Measurements from ENCODE around the gene MOBP. TPM values are rescaled to one million over a fixed set of nuclear protein-coding genes. Genes with fewer than 3 reads are reported as not detected.
"Not testable (repeated sequence)": the region's sequence is repeated elsewhere in the genome, so short reads cannot be mapped to it uniquely, and the experiment has no call there.

The MOBP gene
- 0.15 TPM for polyA plus RNA-seq (2013, experiment 1 of 2)
- 0.22 TPM for polyA plus RNA-seq (2013, experiment 2 of 2)

DNA sequence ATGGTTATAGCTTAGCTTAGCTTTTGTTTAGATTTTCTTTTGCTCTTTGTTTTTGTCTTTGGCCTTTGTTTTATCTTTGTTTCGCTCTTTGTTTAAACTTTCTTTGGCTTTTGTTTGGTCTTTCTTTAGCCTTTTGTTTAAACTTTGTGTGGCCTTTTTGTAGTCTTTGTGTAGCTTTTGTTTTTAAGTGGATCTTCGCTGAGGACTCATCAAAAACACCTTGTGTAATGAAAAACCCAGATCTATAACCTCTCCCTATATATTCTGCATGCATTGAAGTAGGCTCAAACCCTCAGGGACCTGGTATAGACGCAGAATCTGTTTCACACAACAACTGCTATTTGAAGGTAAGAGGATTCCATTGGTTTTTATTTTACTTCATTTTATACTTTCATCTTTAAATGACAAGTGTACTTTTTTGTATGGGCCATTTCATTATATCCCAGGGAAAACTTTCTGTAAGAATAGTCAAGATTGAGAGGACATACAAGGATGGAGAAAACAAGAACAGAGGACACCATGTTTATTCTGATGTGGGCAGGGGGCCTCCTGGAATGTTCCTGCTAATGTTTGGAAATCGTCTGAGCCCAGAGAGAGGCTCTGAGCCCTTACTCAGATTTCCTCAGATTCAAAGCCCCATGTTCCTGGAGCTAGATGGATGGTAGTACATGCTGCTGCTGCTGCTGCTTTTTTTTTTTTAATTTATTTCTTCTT is at the start of gene MOBP:
TSS of gene MOBP (plus strand) at position 287 of the 714 bp plus-strand sequence. CDS start 34,390 bp downstream, outside the sequence.
- H3K4ac ChIP-seq (ENCODE audit: low read depth, low read length): no peak within 1 kb of the TSS
- H3K27me3 ChIP-seq (ENCODE audit: insufficient read depth, low read length, poor library complexity): no peaks in the 10 kb centered on the region
- H3K23ac ChIP-seq (ENCODE audit: low read length): no peak within 1 kb of the TSS
- no peak within 1 kb of the TSS for H2BK5ac ChIP-seq (ENCODE audit: low read length)
- no peak within 1 kb of the TSS for H2AK5ac ChIP-seq (ENCODE audit: low read length)
- H3K4me2 ChIP-seq (ENCODE audit: low read length): no peak within 1 kb of the TSS
- no CpG with 5 or more reads among the region's 4 CpGs for WGBS (ENCODE audit: extremely low coverage, insufficient coverage, low lambda C conversion rate)
- H2BK120ac ChIP-seq (ENCODE audit: low read depth, low read length): no peak within 1 kb of the TSS
- no peak within 1 kb of the TSS for H4K8ac ChIP-seq (ENCODE audit: low read depth, low read length)
- no peak for DNase-seq
- H3K36me3 ChIP-seq (ENCODE audit: control insufficient read depth, insufficient read depth, low read length): no peaks in the 10 kb centered on the region
- no peak within 1 kb of the TSS for H4K5ac ChIP-seq (ENCODE audit: low read length)
- no peak within 1 kb of the TSS for H3K18ac ChIP-seq (ENCODE audit: low read length)
- H3K56ac ChIP-seq (ENCODE audit: low read length): no peak within 1 kb of the TSS
- no peak within 1 kb of the TSS for H3K4me3 ChIP-seq (ENCODE audit: low read length)
- no peak within 1 kb of the TSS for H3K27ac ChIP-seq (ENCODE audit: low read depth, low read length)
- H3K79me2 ChIP-seq (ENCODE audit: control insufficient read depth, insufficient read depth, low read length): no peaks in the 10 kb centered on the region
- no peak within 1 kb of the TSS for H2BK15ac ChIP-seq (replicated peaks; ENCODE audit: low read depth)
- H3K79me1 ChIP-seq (ENCODE audit: low read length): no peaks in the 10 kb centered on the region
- no peaks in the 10 kb centered on the region for H3K4me1 ChIP-seq (ENCODE audit: control insufficient read depth, low read depth, low read length)
- no peak within 1 kb of the TSS for H3K9ac ChIP-seq (ENCODE audit: low read length)

GRCh38 chr3:39418556-39419225 is 48.8 kb upstream of the MOBP start:
- not testable (repeated sequence) for H3K4ac ChIP-seq (ENCODE audit: low read depth, low read length); H3K9ac ChIP-seq (ENCODE audit: low read length); DNase-seq; H3K4me1 ChIP-seq (ENCODE audit: control insufficient read depth, low read depth, low read length); H3K56ac ChIP-seq (ENCODE audit: low read length); H3K4me3 ChIP-seq (ENCODE audit: low read length); H3K18ac ChIP-seq (ENCODE audit: low read length); H3K27ac ChIP-seq (ENCODE audit: low read depth, low read length); H2BK15ac ChIP-seq (replicated peaks; ENCODE audit: low read depth); H2AK5ac ChIP-seq (ENCODE audit: low read length); H3K36me3 ChIP-seq (ENCODE audit: control insufficient read depth, insufficient read depth, low read length); H4K8ac ChIP-seq (ENCODE audit: low read depth, low read length); H4K5ac ChIP-seq (ENCODE audit: low read length); H3K27me3 ChIP-seq (ENCODE audit: insufficient read depth, low read length, poor library complexity); H2BK120ac ChIP-seq (ENCODE audit: low read depth, low read length); H3K79me2 ChIP-seq (ENCODE audit: control insufficient read depth, insufficient read depth, low read length); H3K23ac ChIP-seq (ENCODE audit: low read length); H2BK5ac ChIP-seq (ENCODE audit: low read length); H3K4me2 ChIP-seq (ENCODE audit: low read length); H3K79me1 ChIP-seq (ENCODE audit: low read length)
- no CpG with 5 or more reads among the region's 14 CpGs for WGBS (ENCODE audit: extremely low coverage, insufficient coverage, low lambda C conversion rate)

GRCh38 chr3:39419742-39420315 is 47.7 kb upstream of the MOBP start:
- no peak overlapping the region for H3K4ac ChIP-seq (ENCODE audit: low read depth, low read length)
- WGBS (ENCODE audit: extremely low coverage, insufficient coverage, low lambda C conversion rate): no CpG with 5 or more reads among the region's 2 CpGs
- no peak overlapping the region for H3K4me3 ChIP-seq (ENCODE audit: low read length)
- no peak overlapping the region for H2BK5ac ChIP-seq (ENCODE audit: low read length)
- H3K4me2 ChIP-seq (ENCODE audit: low read length): no peak overlapping the region
- H3K9ac ChIP-seq (ENCODE audit: low read length): no peak overlapping the region
- no peaks in the 10 kb centered on the region for H3K79me2 ChIP-seq (ENCODE audit: control insufficient read depth, insufficient read depth, low read length)
- no peaks in the 10 kb centered on the region for H3K27me3 ChIP-seq (ENCODE audit: insufficient read depth, low read length, poor library complexity)
- no peak overlapping the region for H3K23ac ChIP-seq (ENCODE audit: low read length)
- H4K5ac ChIP-seq (ENCODE audit: low read length): no peak overlapping the region
- no peak overlapping the region for H2AK5ac ChIP-seq (ENCODE audit: low read length)
- no peaks in the 10 kb centered on the region for H3K4me1 ChIP-seq (ENCODE audit: control insufficient read depth, low read depth, low read length)
- no peak overlapping the region for H4K8ac ChIP-seq (ENCODE audit: low read depth, low read length)
- no peak overlapping the region for H3K27ac ChIP-seq (ENCODE audit: low read depth, low read length)
- H3K18ac ChIP-seq (ENCODE audit: low read length): no peak overlapping the region
- no peak overlapping the region for H2BK15ac ChIP-seq (replicated peaks; ENCODE audit: low read depth)
- no peaks in the 10 kb centered on the region for H3K36me3 ChIP-seq (ENCODE audit: control insufficient read depth, insufficient read depth, low read length)
- H3K79me1 ChIP-seq (ENCODE audit: low read length): no peaks in the 10 kb centered on the region
- DNase-seq: no peak
- H2BK120ac ChIP-seq (ENCODE audit: low read depth, low read length): no peak overlapping the region
- no peak overlapping the region for H3K56ac ChIP-seq (ENCODE audit: low read length)

DNA sequence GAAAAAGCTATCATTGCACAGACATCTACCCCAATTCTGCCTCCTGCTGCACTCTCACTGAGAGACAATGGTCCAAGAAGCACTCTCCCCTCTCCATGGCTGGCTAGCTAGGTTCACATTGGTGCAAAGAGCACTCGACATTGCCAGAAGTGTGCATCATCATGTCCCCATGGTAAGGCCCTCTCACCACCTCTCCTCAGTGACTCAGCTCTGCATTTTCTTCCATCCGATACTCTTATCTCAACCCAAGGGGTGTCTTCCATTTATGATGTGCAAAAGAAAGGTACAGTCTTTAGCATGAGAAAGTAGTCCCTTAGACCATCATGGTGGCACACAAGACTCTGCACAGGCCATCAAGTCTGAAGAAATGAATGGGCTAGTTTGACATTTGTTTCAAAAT is 46.9 kb upstream of the MOBP start:
- H3K27me3 ChIP-seq (ENCODE audit: insufficient read depth, low read length, poor library complexity): no peaks in the 10 kb centered on the region
- H3K4me1 ChIP-seq (ENCODE audit: control insufficient read depth, low read depth, low read length): no peaks in the 10 kb centered on the region
- no peak overlapping the region for H3K18ac ChIP-seq (ENCODE audit: low read length)
- no peak overlapping the region for H3K4ac ChIP-seq (ENCODE audit: low read depth, low read length)
- H2AK5ac ChIP-seq (ENCODE audit: low read length): no peak overlapping the region
- H3K79me1 ChIP-seq (ENCODE audit: low read length): no peaks in the 10 kb centered on the region
- H3K4me3 ChIP-seq (ENCODE audit: low read length): no peak overlapping the region
- no peaks in the 10 kb centered on the region for H3K36me3 ChIP-seq (ENCODE audit: control insufficient read depth, insufficient read depth, low read length)
- no peak overlapping the region for H2BK15ac ChIP-seq (replicated peaks; ENCODE audit: low read depth)
- H3K27ac ChIP-seq (ENCODE audit: low read depth, low read length): no peak overlapping the region
- H3K56ac ChIP-seq (ENCODE audit: low read length): no peak overlapping the region
- no peak overlapping the region for H4K5ac ChIP-seq (ENCODE audit: low read length)
- no peak overlapping the region for H3K9ac ChIP-seq (ENCODE audit: low read length)
- no peak overlapping the region for H2BK5ac ChIP-seq (ENCODE audit: low read length)
- H4K8ac ChIP-seq (ENCODE audit: low read depth, low read length): no peak overlapping the region
- no peaks in the 10 kb centered on the region for H3K79me2 ChIP-seq (ENCODE audit: control insufficient read depth, insufficient read depth, low read length)
- H3K23ac ChIP-seq (ENCODE audit: low read length): no peak overlapping the region
- DNase-seq: no peak
- no peak overlapping the region for H3K4me2 ChIP-seq (ENCODE audit: low read length)
- WGBS (ENCODE audit: extremely low coverage, insufficient coverage, low lambda C conversion rate): no CpG with 5 or more reads among the region's 2 CpGs
- H2BK120ac ChIP-seq (ENCODE audit: low read depth, low read length): no peak overlapping the region

GRCh38 chr3:39423436-39423970 is 44.0 kb upstream of the MOBP start:
- Histone ChIP-seq H3K56ac (ENCODE audit: low read length) (no peak overlapping the region), H3K27me3 (ENCODE audit: insufficient read depth, low read length, poor library complexity) (no peaks in the 10 kb centered on the region), H3K4ac (ENCODE audit: low read depth, low read length) (no peak overlapping the region), H3K27ac (ENCODE audit: low read depth, low read length) (no peak overlapping the region), H3K4me3 (ENCODE audit: low read length) (no peak overlapping the region), H4K8ac (ENCODE audit: low read depth, low read length) (no peak overlapping the region), H4K5ac (ENCODE audit: low read length) (no peak overlapping the region), H3K36me3 (ENCODE audit: control insufficient read depth, insufficient read depth, low read length) (no peaks in the 10 kb centered on the region), H3K79me1 (ENCODE audit: low read length) (no peaks in the 10 kb centered on the region), H2BK15ac (replicated peaks; ENCODE audit: low read depth) (no peak overlapping the region), H3K79me2 (ENCODE audit: control insufficient read depth, insufficient read depth, low read length) (no peaks in the 10 kb centered on the region), H2AK5ac (ENCODE audit: low read length) (no peak overlapping the region), H3K18ac (ENCODE audit: low read length) (no peak overlapping the region), H3K23ac (ENCODE audit: low read length) (no peak overlapping the region), H2BK5ac (ENCODE audit: low read length) (no peak overlapping the region), H3K4me2 (ENCODE audit: low read length) (no peak overlapping the region), H2BK120ac (ENCODE audit: low read depth, low read length) (no peak overlapping the region), H3K9ac (ENCODE audit: low read length) (no peak overlapping the region), H3K4me1 (ENCODE audit: control insufficient read depth, low read depth, low read length) (no peaks in the 10 kb centered on the region)
- DNase-seq: no peak
- 100% methylated on average over 1 of the region's 1 CpG for WGBS (ENCODE audit: extremely low coverage, insufficient coverage, low lambda C conversion rate)
